SK-N-SH (cell line): Measurements from ENCODE around the gene PTBP2. TPM values are rescaled to one million over a fixed set of nuclear protein-coding genes. Genes with fewer than 3 reads are reported as not detected.

ENCODE experiments used
- CTCF ChIA-PET: fragments of 300-600, 350-600 bp; formaldehyde crosslinking; extraction: SDS; loops from one replicate; lab custom pipeline; 2021; lab: Yijun Ruan, JAX
- POLR2A ChIA-PET: fragments of 350-600 bp; sonication (Branson Sonifier 250); formaldehyde crosslinking; extraction: SDS; loops from one replicate; lab custom pipeline; 2020; ENCODE audit warnings: antibody characterized with exemption, inconsistent platforms; lab: Yijun Ruan, JAX
- DNase-seq: peaks from one replicate; pipeline ENCODE4 v3.0.0; 2012
- H2AFZ ChIP-seq: fragments of 200-600 bp; sonication (generic); 2 replicates; pipeline ENCODE4 v1.8.1; 2016; ENCODE audit warnings: antibody characterized with exemption, mild to moderate bottlenecking, low read depth
- H3F3A ChIP-seq: fragments of 200-600 bp; sonication (generic); replicated peaks from 2 replicates; pipeline ENCODE3; 2016; ENCODE audit warnings: antibody characterized with exemption, mild to moderate bottlenecking; ENCODE audit not compliant: insufficient read depth
- H3K27ac ChIP-seq, 2 experiments: fragments of 200-500 bp in 1 of 2; fragments of 200-600 bp in 1 of 2; sonication (Bioruptor generic) in 1 of 2; sonication (generic), shearing (Covaris generic) in 1 of 2; 2 replicates each; pipeline versions ENCODE4 v1.5.1 to v1.6.1; 2014 to 2016; ENCODE audit warnings: low read depth in 2 of 2, inconsistent platforms in 1 of 2, low read length in 1 of 2, mild to moderate bottlenecking in 1 of 2, mixed read lengths in 1 of 2
- H3K27me3 ChIP-seq: fragments of 200-600 bp; sonication (generic), shearing (Covaris generic); 2 replicates; pipeline ENCODE4 v1.6.1; 2016; ENCODE audit warnings: mixed run types; ENCODE audit not compliant: insufficient read depth
- H3K36me3 ChIP-seq, 2 experiments: fragments of 200-500 bp in 1 of 2; fragments of 200-600 bp in 1 of 2; sonication (Bioruptor generic) in 1 of 2; sonication (generic) in 1 of 2; replicated peaks in 1 of 2; 2 replicates each; pipeline versions ENCODE3 to v1.5.1; 2014 to 2016; ENCODE audit warnings: low read length in 1 of 2, mild to moderate bottlenecking in 1 of 2; ENCODE audit not compliant: insufficient read depth in 2 of 2, control insufficient read depth in 1 of 2
- H3K4me1 ChIP-seq, 2 experiments: fragments of 200-500 bp in 1 of 2; fragments of 200-600 bp in 1 of 2; sonication (Bioruptor generic) in 1 of 2; sonication (generic), shearing (Covaris generic) in 1 of 2; 2 replicates each; pipeline versions ENCODE4 v1.5.1 to v1.6.1; 2014 to 2016; ENCODE audit warnings: low read depth in 1 of 2, low read length in 1 of 2, mixed run types in 1 of 2; ENCODE audit not compliant: insufficient read depth in 2 of 2, control insufficient read depth in 1 of 2
- H3K4me2 ChIP-seq: fragments of 200-600 bp; sonication (generic), shearing (Covaris generic); 2 replicates; pipeline ENCODE4 v1.6.1; 2017; ENCODE audit warnings: mixed run types
- H3K4me3 ChIP-seq, 2 experiments: fragments of 200-500 bp in 1 of 2; fragments of 200-600 bp in 1 of 2; sonication (Bioruptor generic) in 1 of 2; sonication (generic), shearing (Covaris generic) in 1 of 2; 2 replicates each; pipeline versions ENCODE4 v1.5.1 to v1.8.1; 2014 to 2016; ENCODE audit warnings: low read depth in 2 of 2, inconsistent platforms in 1 of 2, low read length in 1 of 2, mild to moderate bottlenecking in 1 of 2, mixed read lengths in 1 of 2, moderate library complexity in 1 of 2
- H3K79me2 ChIP-seq: fragments of 200-600 bp; sonication (generic); 2 replicates; pipeline ENCODE4 v1.8.1; 2017; ENCODE audit warnings: mild to moderate bottlenecking; ENCODE audit not compliant: insufficient read depth
- H3K9ac ChIP-seq: fragments of 200-600 bp; sonication (generic); 2 replicates; pipeline ENCODE4 v1.6.1; 2017; ENCODE audit warnings: mixed run types
- H3K9me2 ChIP-seq: fragments of 200-600 bp; sonication (generic); 2 replicates; pipeline ENCODE4 v1.6.1; 2017; ENCODE audit warnings: mixed run types
- H3K9me3 ChIP-seq: fragments of 200-600 bp; sonication (generic); 2 replicates; pipeline ENCODE4 v1.6.1; 2017; ENCODE audit warnings: mixed run types, mild to moderate bottlenecking, moderate library complexity
- H4K20me1 ChIP-seq: fragments of 200-600 bp; sonication (generic); 2 replicates; pipeline ENCODE4 v1.6.1; 2017; ENCODE audit warnings: mild to moderate bottlenecking, mixed run types; ENCODE audit not compliant: insufficient read depth
- CTCF ChIP-seq: fragments of 200-600 bp; sonication (generic); IDR thresholded peaks from 2 replicates; pipeline ENCODE4 v1.6.1; 2017; ENCODE audit warnings: antibody characterized with exemption, mild to moderate bottlenecking, moderate library complexity
- FOSL2 ChIP-seq: IDR thresholded peaks from 2 replicates; pipeline ENCODE4 v1.4.0; 2012; ENCODE audit warnings: low read depth, mild to moderate bottlenecking, moderate library complexity, borderline replicate concordance
- FOXJ3 ChIP-seq: sonication (generic); formaldehyde crosslinking; IDR thresholded peaks from 2 replicates; pipeline ENCODE4 v1.5.1; 2020; ENCODE audit warnings: mild to moderate bottlenecking, missing genetic modification reagents
- GATA2 ChIP-seq: sonication (generic); formaldehyde crosslinking; IDR thresholded peaks from 2 replicates; pipeline ENCODE4 v1.5.0; 2020; ENCODE audit warnings: mild to moderate bottlenecking, missing genetic modification reagents
- PBX3 ChIP-seq: IDR thresholded peaks from 2 replicates; pipeline ENCODE4; 2012
- REST ChIP-seq: IDR thresholded peaks from 2 replicates; pipeline ENCODE4 v1.6.1; 2012; ENCODE audit warnings: mild to moderate bottlenecking, low read depth, low read length, moderate library complexity
- RFX5 ChIP-seq: IDR thresholded peaks from 2 replicates; pipeline ENCODE4 v1.6.1; 2012; ENCODE audit warnings: mild to moderate bottlenecking, improper control_type of control experiment, low read length
- SIN3A ChIP-seq: IDR thresholded peaks from 2 replicates; pipeline ENCODE4 v1.6.1; 2012; ENCODE audit warnings: low read depth, mild to moderate bottlenecking, low read length, moderate library complexity, borderline replicate concordance
- TCF12 ChIP-seq: IDR thresholded peaks from 2 replicates; pipeline ENCODE4 v1.4.0; 2012
- USF2 ChIP-seq: fragments of 150-350 bp; IDR thresholded peaks from 2 replicates; pipeline ENCODE4 v1.6.1; 2017; ENCODE audit warnings: antibody characterized with exemption, low read length, low read depth, borderline replicate concordance
- ZBTB33 ChIP-seq: IDR thresholded peaks from 2 replicates; pipeline ENCODE4 v1.4.0; 2012; ENCODE audit warnings: low read depth, borderline replicate concordance
- WGBS: methylation state at CpG from one replicate; pipeline ENCODE4 v1.1.6; 2017; ENCODE audit warnings: low lambda C conversion rate; 5-methylcytosine and 5-hydroxymethylcytosine counted together
- polyA plus RNA-seq, 3 experiments: library from polyadenylated mRNA; depleted of rRNA; stranded (reverse); fragments of >200 nt; gene quantifications; 2 replicates each; pipeline ENCODE4 v1.2.3, GENCODE V29; 2012
- TF ChIP-seq, protein P1 (sequence below): fragments of 150-350 bp; IDR thresholded peaks from 2 replicates; pipeline ENCODE4 v1.6.1; 2016; ENCODE audit warnings: mild to moderate bottlenecking, low read depth, low read length

PTBP2 gene
- polyA plus RNA-seq, 1 of the 3 experiments (the other 2 are of a cell fraction) = 7.3 TPM

GRCh38 chr1:96820107-96820506 lies 98.5 kb downstream of the PTBP2 start:
- no peaks in the 10 kb centered on the region for H3K79me2 ChIP-seq
- ChIA-PET CTCF (interaction anchor here (1.2 kb wide), 1 partner anchor 584 kb away, joined by 3 read pairs; no protein-coding TSS in a partner anchor), POLR2A (interaction anchor here (0.6 kb wide), 1 partner anchor 352 kb away, joined by 3 read pairs; no protein-coding TSS in a partner anchor)
- WGBS = 98% methylated on average over 1 of the region's 1 CpG
- no peak overlapping the region for H3K4me3 ChIP-seq
- H4K20me1 ChIP-seq = no peaks in the 10 kb centered on the region
- H3K36me3 ChIP-seq = peaks cover 50 to 55% of the 10 kb centered on the region in 2 experiments
- TF ChIP-seq PBX3 = no peak
- no peak for TF ChIP-seq SIN3A
- no peak for TF ChIP-seq REST
- TF ChIP-seq RFX5 = no peak
- TF ChIP-seq CTCF = no peak
- H2AFZ ChIP-seq = no peak overlapping the region
- no peaks in the 10 kb centered on the region for H3K27me3 ChIP-seq
- peaks cover 9% of the 10 kb centered on the region for H3F3A ChIP-seq
- no peak overlapping the region for H3K9ac ChIP-seq
- H3K27ac ChIP-seq = no peak overlapping the region
- H3K9me3 ChIP-seq = no peaks in the 10 kb centered on the region
- DNase-seq = no peak
- no peaks in the 10 kb centered on the region for H3K9me2 ChIP-seq
- H3K4me2 ChIP-seq = no peak overlapping the region
- H3K4me1 ChIP-seq = no peaks in the 10 kb centered on the region; a peak in 1 of 4 replicates

DNA sequence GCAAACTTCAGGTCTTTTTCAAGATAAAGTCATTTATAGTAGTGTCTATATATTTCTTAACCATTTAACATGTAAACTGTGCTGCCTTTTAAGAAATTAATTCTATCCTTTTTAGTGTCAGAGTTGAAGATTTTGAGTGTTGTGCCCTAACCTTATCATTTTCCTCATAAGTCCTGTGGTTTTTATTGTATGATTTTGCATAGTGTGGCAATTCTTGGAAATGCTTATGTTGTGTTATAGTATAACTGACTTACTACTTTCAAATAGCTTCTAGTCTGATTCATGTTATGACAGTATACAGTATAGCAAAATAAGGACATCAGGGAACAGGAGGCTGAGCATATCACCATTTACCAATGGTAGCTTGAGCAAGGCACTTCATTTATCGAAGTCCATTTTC lies 99.1 kb downstream of the PTBP2 start:
- H3K36me3 ChIP-seq = peaks cover 50 to 51% of the 10 kb centered on the region in 2 experiments
- H3K79me2 ChIP-seq = no peaks in the 10 kb centered on the region
- H3K27me3 ChIP-seq = no peaks in the 10 kb centered on the region
- no peaks in the 10 kb centered on the region; a peak in 1 of 4 replicates for H3K4me1 ChIP-seq
- no peak overlapping the region for H3K4me2 ChIP-seq
- H3K9ac ChIP-seq = no peak overlapping the region
- H3K27ac ChIP-seq = no peak overlapping the region
- H3K4me3 ChIP-seq = no peak overlapping the region
- POLR2A ChIA-PET = interaction anchor here (0.6 kb wide), 1 partner anchor 351 kb away, joined by 3 read pairs; no protein-coding TSS in a partner anchor
- CTCF ChIA-PET = no interaction called here
- H3K9me2 ChIP-seq = no peaks in the 10 kb centered on the region
- no peak overlapping the region for H2AFZ ChIP-seq
- WGBS = 100% methylated on average over 1 of the region's 1 CpG
- H3K9me3 ChIP-seq = no peaks in the 10 kb centered on the region
- no peak for DNase-seq
- H3F3A ChIP-seq = peaks cover 9% of the 10 kb centered on the region
- no peaks in the 10 kb centered on the region for H4K20me1 ChIP-seq
- no peak for TF ChIP-seq ZBTB33
- TF ChIP-seq GATA2 (CRISPR knock-in tag) = no peak
- TF ChIP-seq FOXJ3 (CRISPR knock-in tag) = no peak
- TF ChIP-seq CTCF = no peak
- TF ChIP-seq SIN3A = no peak
- TF ChIP-seq USF2 = no peak
- TF ChIP-seq FOSL2 = no peak
- no peak for TF ChIP-seq TCF12
- TF ChIP-seq, protein P1, sequence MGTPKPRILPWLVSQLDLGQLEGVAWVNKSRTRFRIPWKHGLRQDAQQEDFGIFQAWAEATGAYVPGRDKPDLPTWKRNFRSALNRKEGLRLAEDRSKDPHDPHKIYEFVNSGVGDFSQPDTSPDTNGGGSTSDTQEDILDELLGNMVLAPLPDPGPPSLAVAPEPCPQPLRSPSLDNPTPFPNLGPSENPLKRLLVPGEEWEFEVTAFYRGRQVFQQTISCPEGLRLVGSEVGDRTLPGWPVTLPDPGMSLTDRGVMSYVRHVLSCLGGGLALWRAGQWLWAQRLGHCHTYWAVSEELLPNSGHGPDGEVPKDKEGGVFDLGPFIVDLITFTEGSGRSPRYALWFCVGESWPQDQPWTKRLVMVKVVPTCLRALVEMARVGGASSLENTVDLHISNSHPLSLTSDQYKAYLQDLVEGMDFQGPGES = no peak
